ENCODE data around the gene NTRK3. TPM values are rescaled to one million over a fixed set of nuclear protein-coding genes. Genes with fewer than 3 reads are reported as not detected.

The NTRK3 gene
- total RNA-seq, 1 experiment from 2014 or later, result not detected

DNA sequence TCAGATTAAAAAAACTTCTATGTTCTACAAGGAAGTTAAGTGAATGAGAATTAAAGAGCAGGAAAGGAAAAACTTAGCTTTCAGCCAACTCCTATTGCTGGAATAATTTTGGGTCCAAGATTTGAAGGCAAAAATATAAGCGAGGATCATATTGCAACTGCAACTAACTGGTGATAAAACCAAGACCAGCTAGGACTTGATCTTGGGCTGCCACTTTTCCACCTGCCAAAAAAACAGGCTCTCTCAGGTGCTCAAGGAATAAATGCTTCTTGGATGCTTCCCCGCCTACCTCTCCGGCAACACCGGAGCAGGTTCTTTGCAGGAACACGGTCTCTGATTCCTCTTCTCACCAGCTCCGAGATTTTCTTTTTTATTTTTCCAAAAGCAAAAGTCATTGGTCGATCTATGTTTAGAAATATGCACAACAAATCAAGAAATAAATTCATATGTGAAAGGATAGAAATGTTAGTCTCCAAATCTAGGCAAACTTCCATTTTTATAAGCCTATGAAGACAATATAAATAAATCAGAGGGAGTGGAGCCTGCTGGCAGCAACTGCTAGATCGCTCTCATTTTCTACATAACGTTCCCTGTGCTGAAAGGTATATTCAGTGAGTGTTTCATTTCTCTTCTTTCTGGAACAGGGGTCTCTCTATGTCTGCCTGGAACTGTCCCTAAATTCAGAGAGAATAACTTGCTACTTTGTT lies 241.9 kb downstream of the NTRK3 start:
- no peaks in the 10 kb centered on the region for H3K36me3 Mint-ChIP-seq (ENCODE audit: insufficient read depth, unreplicated experiment)
- POLR2A ChIA-PET, result no interaction called here
- H3K27me3 Mint-ChIP-seq (ENCODE audit: insufficient read depth, unreplicated experiment), result peaks cover 9% of the 10 kb centered on the region
- CTCF ChIA-PET, result no interaction called here
- Histone ChIP-seq H3K9me3 (no peaks in the 10 kb centered on the region), H3K36me3 (ENCODE audit: control insufficient read depth, insufficient read depth, low read length) (no peaks in the 10 kb centered on the region), H3K4me1 (no peaks in the 10 kb centered on the region), H3K27me3 (replicated peaks; ENCODE audit: control insufficient read depth, insufficient read depth, low read length) (no peaks in the 10 kb centered on the region), H3K4me3 (ENCODE audit: low read depth, low read length) (no peak overlapping the region)
- no peak for DNase-seq
- no TSS peak for BruUV-seq (replicated peaks)
- H3K9me3 Mint-ChIP-seq (ENCODE audit: unreplicated experiment), result no peaks in the 10 kb centered on the region
- no peak overlapping the region for H3K27ac Mint-ChIP-seq (ENCODE audit: unreplicated experiment)
- intact Hi-C loops (cut with micrococcal nuclease; ENCODE audit: unreplicated experiment), result no loop called here
- TF ChIP-seq, protein P1, sequence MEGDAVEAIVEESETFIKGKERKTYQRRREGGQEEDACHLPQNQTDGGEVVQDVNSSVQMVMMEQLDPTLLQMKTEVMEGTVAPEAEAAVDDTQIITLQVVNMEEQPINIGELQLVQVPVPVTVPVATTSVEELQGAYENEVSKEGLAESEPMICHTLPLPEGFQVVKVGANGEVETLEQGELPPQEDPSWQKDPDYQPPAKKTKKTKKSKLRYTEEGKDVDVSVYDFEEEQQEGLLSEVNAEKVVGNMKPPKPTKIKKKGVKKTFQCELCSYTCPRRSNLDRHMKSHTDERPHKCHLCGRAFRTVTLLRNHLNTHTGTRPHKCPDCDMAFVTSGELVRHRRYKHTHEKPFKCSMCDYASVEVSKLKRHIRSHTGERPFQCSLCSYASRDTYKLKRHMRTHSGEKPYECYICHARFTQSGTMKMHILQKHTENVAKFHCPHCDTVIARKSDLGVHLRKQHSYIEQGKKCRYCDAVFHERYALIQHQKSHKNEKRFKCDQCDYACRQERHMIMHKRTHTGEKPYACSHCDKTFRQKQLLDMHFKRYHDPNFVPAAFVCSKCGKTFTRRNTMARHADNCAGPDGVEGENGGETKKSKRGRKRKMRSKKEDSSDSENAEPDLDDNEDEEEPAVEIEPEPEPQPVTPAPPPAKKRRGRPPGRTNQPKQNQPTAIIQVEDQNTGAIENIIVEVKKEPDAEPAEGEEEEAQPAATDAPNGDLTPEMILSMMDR (IDR thresholded peaks at IDR 0.05; ENCODE audit: insufficient read depth in 1 of 2, low read depth in 1 of 2, low read length in 1 of 2, severe bottlenecking in 1 of 2, unreplicated experiment in 1 of 2), result no peak
- no peak overlapping the region for H3K4me3 Mint-ChIP-seq (ENCODE audit: unreplicated experiment)
- no peaks in the 10 kb centered on the region for H3K4me1 Mint-ChIP-seq (ENCODE audit: low read depth, unreplicated experiment)

DNA sequence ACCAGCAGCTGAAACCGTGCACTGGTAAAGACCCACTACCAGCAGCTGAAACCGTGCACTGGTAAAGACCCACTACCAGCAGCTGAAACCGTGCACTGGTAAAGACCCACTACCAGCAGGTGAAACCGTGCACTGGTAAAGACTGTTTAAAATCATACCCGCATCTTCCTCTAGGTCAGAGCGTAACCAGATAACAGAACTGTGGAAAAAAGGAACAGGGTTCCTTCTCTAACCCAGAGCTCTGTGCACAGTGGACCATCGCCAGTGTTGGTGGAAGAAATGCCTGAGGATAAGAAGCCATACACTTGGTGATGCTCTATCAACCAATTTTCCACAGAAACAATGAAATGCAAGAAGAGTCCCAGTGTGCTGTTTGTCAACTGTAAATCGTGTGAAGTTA lies 243.4 kb downstream of the NTRK3 start:
- intact Hi-C loops (cut with micrococcal nuclease; ENCODE audit: unreplicated experiment), result no loop called here
- no peaks in the 10 kb centered on the region for H3K9me3 Mint-ChIP-seq (ENCODE audit: unreplicated experiment)
- H3K27me3 Mint-ChIP-seq (ENCODE audit: insufficient read depth, unreplicated experiment), result peaks cover 13% of the 10 kb centered on the region

DNA sequence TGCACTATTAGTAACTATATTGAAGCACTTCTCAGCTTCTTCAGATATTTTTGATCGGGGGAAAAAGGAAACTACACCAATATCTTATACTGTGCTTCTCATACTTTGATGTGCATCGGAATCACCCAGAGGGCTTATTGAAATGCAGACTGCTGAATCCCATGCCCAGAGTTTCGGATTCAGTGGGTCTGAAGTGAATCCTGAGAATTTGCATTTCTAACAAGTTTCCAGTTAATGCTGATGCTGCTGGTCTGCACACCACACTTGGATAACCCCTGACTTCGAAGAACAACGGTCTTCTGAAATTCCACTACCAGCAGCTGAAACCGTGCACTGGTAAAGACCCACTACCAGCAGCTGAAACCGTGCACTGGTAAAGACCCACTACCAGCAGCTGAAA lies 243.9 kb downstream of the NTRK3 start:
- no peaks in the 10 kb centered on the region for H3K36me3 ChIP-seq (ENCODE audit: control insufficient read depth, insufficient read depth, low read length)
- Mint-ChIP-seq H3K4me3 (ENCODE audit: unreplicated experiment) (no peak overlapping the region), H3K27me3 (ENCODE audit: insufficient read depth, unreplicated experiment) (peaks cover 13% of the 10 kb centered on the region), H3K4me1 (ENCODE audit: low read depth, unreplicated experiment) (no peaks in the 10 kb centered on the region), H3K9me3 (ENCODE audit: unreplicated experiment) (no peaks in the 10 kb centered on the region), H3K36me3 (ENCODE audit: insufficient read depth, unreplicated experiment) (no peaks in the 10 kb centered on the region), H3K27ac (ENCODE audit: unreplicated experiment) (no peak overlapping the region)
- intact Hi-C loops (cut with micrococcal nuclease; ENCODE audit: unreplicated experiment), result no loop called here
- TF ChIP-seq, protein P1 (IDR thresholded peaks at IDR 0.05; ENCODE audit: insufficient read depth in 1 of 2, low read depth in 1 of 2, low read length in 1 of 2, severe bottlenecking in 1 of 2, unreplicated experiment in 1 of 2), result no peak
- no peaks in the 10 kb centered on the region for H3K27me3 ChIP-seq (replicated peaks; ENCODE audit: control insufficient read depth, insufficient read depth, low read length)
- H3K9me3 ChIP-seq, result no peaks in the 10 kb centered on the region
- ChIA-PET CTCF (no interaction called here), POLR2A (no interaction called here)
- BruUV-seq (replicated peaks), result no TSS peak
- DNase-seq, result no peak
- H3K4me3 ChIP-seq (ENCODE audit: low read depth, low read length), result no peak overlapping the region
- no peaks in the 10 kb centered on the region for H3K4me1 ChIP-seq

More for the DNA sequence above, 243.4 kb downstream of the NTRK3 start:
- ChIA-PET POLR2A (no interaction called here), CTCF (no interaction called here)
- Histone ChIP-seq H3K4me1 (no peaks in the 10 kb centered on the region), H3K27me3 (replicated peaks; ENCODE audit: control insufficient read depth, insufficient read depth, low read length) (no peaks in the 10 kb centered on the region), H3K4me3 (ENCODE audit: low read depth, low read length) (no peak overlapping the region), H3K36me3 (ENCODE audit: control insufficient read depth, insufficient read depth, low read length) (no peaks in the 10 kb centered on the region), H3K9me3 (no peaks in the 10 kb centered on the region)
- no peaks in the 10 kb centered on the region for H3K36me3 Mint-ChIP-seq (ENCODE audit: insufficient read depth, unreplicated experiment)
- no peak for DNase-seq
- H3K4me3 Mint-ChIP-seq (ENCODE audit: unreplicated experiment), result no peak overlapping the region
- no peaks in the 10 kb centered on the region for H3K4me1 Mint-ChIP-seq (ENCODE audit: low read depth, unreplicated experiment)
- TF ChIP-seq, protein P1 (IDR thresholded peaks at IDR 0.05; ENCODE audit: insufficient read depth in 1 of 2, low read depth in 1 of 2, low read length in 1 of 2, severe bottlenecking in 1 of 2, unreplicated experiment in 1 of 2), result no peak
- no TSS peak for BruUV-seq (replicated peaks)
- no peak overlapping the region for H3K27ac Mint-ChIP-seq (ENCODE audit: unreplicated experiment)

Data from Caco-2 (cell line).